Mucosa of rectum (tissue), 2 donors: ENCODE measurements around the gene SPEM1.

Source experiments
- H3K27ac ChIP-seq, 2 donors: one replicate each; pipeline ENCODE4 v1.7.0; 2013; ENCODE audit warnings: inconsistent platforms in 2 of 2, low read depth in 2 of 2, low read length in 2 of 2
- H3K27me3 ChIP-seq, 2 donors: one replicate each; pipeline ENCODE4 v1.7.0; 2013; ENCODE audit warnings: low read length in 2 of 2; ENCODE audit not compliant: control insufficient read depth in 2 of 2, insufficient read depth in 2 of 2
- H3K36me3 ChIP-seq, 2 donors: one replicate each; pipeline ENCODE4 v1.7.0; 2013; ENCODE audit warnings: low read length in 2 of 2; ENCODE audit not compliant: control insufficient read depth in 2 of 2, insufficient read depth in 2 of 2
- H3K4me1 ChIP-seq, 2 donors: one replicate each; pipeline ENCODE4 v1.7.0; 2013; ENCODE audit warnings: low read length in 2 of 2, mild to moderate bottlenecking in 1 of 2; ENCODE audit not compliant: control insufficient read depth in 2 of 2, insufficient read depth in 2 of 2
- H3K4me3 ChIP-seq, 2 donors: one replicate each; pipeline ENCODE4 v1.7.0; 2013; ENCODE audit warnings: low read length in 2 of 2
- H3K9ac ChIP-seq, 2 donors: one replicate each; pipeline ENCODE4 v1.7.0; 2013; ENCODE audit warnings: low read length in 2 of 2, low read depth in 1 of 2, mild to moderate bottlenecking in 1 of 2
- H3K9me3 ChIP-seq, 2 donors: one replicate each; pipeline ENCODE4 v1.7.0; 2013; ENCODE audit warnings: low read length in 2 of 2; ENCODE audit not compliant: control insufficient read depth in 2 of 2
- donor health status: healthy.
- donor health status: Normal muscosa, but diverticular disease.

The SPEM1 gene

GRCh38 chr17:7460850-7461660 lies 40.9 kb downstream of the SPEM1 start:
- Histone ChIP-seq H3K27ac (no peak overlapping the region), H3K4me1 (peaks cover 3 to 5% of the 10 kb centered on the region in 2 donors), H3K36me3 (peaks cover 10 to 11% of the 10 kb centered on the region in 2 donors), H3K4me3 (no peak overlapping the region), H3K9me3 (no peaks in the 10 kb centered on the region), H3K27me3 (no peaks in the 10 kb centered on the region), H3K9ac (no peak overlapping the region)

DNA sequence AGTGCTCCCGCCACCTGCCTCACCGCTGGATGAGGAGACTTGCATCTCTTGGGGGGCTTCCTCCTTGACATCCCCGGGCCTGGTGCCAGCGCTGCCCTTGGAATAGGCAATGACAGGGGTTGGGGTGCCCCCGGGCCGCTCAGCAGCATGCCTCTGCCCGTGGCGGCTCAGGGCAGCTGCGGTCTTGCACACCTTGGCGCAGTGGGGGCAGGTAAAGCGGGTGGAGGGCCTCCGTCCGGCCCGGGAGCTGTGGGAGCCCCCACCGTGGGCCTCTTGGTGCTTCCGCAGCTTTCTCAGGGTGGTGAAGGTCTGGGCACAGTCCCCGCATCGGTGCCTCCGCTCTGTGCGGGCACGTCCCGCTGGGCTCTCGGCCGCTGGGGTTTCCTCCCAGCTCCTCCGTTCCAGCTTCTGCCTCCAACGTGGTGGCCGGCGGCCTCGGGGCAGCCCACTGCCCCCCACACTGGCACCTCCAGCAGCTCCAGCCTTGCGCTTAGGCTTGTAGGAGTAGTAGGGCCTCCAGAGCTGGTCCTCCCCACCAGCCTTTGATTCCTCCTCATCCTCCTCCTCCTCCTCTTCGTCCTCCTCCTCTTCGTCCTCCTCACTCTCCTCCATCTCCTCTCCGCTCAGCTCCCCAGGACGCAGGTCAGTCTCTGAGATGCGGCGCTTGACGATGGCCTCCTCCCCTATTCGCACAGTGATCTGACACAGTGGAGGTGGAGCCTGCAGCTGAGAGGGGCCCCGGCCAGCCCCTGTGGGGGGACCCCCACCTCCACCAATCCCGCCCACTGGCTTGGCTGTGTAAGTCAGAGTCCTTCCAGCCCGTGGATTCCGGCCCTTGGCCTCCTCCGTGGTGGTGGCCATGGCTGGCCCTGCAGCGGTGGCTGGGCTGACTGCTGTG lies 42.6 kb downstream of the SPEM1 start:
- H3K27me3 ChIP-seq: no peaks in the 10 kb centered on the region
- H3K9me3 ChIP-seq: no peaks in the 10 kb centered on the region
- H3K27ac ChIP-seq: no peak overlapping the region
- H3K4me1 ChIP-seq: peaks cover 0 to 3% of the 10 kb centered on the region in 2 donors
- H3K36me3 ChIP-seq: peaks cover 10 to 20% of the 10 kb centered on the region in 2 donors
- no peak overlapping the region for H3K9ac ChIP-seq
- no peak overlapping the region for H3K4me3 ChIP-seq

DNA sequence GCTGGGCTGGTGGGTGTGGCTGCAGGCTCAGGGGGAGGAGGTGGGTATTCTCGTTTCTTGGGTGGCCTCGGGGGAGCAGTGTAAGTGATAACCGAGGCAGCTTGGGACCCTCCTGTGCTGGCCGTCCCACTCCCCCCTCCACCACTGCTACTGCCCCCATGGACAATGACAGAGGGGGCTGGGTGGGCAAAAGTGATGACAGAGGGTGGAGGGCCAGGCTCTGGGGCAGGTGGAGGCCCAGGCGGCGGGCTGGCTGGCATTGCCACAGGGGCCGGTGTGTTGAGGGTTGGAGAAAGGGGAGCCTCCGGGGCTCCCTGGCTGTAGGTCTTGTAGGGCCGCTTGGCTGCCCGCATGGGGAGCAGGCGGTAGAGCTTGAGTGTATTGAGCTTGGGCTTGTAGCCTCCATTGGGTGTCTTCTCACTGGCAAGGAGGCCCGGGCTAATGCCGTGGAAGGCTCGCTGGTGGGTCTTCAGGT lies 43.3 kb downstream of the SPEM1 start:
- Histone ChIP-seq H3K9ac (no peak overlapping the region), H3K9me3 (no peaks in the 10 kb centered on the region), H3K27ac (no peak overlapping the region), H3K27me3 (no peaks in the 10 kb centered on the region), H3K36me3 (peaks cover 10 to 20% of the 10 kb centered on the region in 2 donors), H3K4me3 (no peak overlapping the region), H3K4me1 (peaks cover 0 to 3% of the 10 kb centered on the region in 2 donors)

DNA sequence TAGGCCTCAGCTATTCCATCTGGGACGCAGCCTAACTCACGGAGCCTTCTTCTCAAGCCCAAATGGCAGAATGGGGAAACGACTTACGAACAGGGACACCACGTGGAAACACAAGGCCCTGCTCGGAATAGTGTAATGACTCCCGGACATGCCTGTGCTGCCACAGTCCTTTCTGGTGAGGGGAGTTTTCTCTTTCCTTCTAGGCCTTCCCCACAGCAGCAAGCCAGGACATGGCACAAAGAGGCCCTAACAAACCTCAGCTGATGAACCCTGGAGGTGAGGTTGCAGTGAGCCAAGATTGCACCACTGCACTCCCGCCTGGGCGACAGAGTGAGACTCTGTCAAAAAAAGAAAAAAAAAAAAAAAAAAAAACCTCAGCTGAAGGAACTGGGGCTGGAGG lies 44.0 kb downstream of the SPEM1 start:
- no peaks in the 10 kb centered on the region for H3K27me3 ChIP-seq
- H3K27ac ChIP-seq: no peak overlapping the region
- peaks cover 0 to 3% of the 10 kb centered on the region in 2 donors for H3K4me1 ChIP-seq
- H3K36me3 ChIP-seq: peaks cover 10 to 22% of the 10 kb centered on the region in 2 donors
- H3K9ac ChIP-seq: no peak overlapping the region
- no peaks in the 10 kb centered on the region for H3K9me3 ChIP-seq
- H3K4me3 ChIP-seq: no peak overlapping the region

DNA sequence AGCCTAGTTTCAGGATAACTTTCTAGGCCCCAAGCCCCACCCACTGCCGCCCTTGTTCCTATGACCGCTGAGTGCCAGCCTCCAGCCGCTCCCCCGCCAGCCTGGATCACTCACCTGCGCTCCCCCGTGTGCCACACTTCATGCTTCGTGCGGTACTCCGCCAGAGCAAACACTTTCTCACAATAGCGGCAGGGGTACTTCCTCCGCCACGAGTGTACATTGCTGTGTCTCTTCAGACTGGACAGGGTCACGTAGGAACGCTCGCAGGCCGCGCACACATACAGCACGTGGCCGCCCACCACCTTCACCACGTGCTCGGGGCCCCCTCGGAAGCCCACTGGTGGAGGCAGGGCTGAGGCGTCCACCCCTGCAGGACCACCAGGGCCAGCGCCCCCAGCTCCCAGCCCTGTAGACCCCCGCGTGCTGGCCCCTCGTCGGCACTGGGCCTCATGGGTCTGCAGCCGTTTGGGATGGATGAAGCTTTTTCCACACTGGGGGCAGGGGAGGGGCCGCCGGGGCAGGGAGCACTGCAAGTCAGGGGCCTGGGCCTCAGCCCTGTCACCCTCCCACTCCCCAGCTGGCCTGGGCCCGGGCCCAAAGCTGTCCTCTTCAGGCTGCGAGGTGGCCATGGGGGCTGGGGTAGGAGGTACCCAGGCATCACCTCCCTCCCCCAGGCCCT lies 45.6 kb downstream of the SPEM1 start:
- Histone ChIP-seq H3K9ac (no peak overlapping the region), H3K27ac (no peak overlapping the region), H3K4me3 (no peak overlapping the region), H3K36me3 (peaks cover 10 to 22% of the 10 kb centered on the region in 2 donors), H3K4me1 (peaks cover 0 to 3% of the 10 kb centered on the region in 2 donors), H3K9me3 (no peaks in the 10 kb centered on the region), H3K27me3 (no peaks in the 10 kb centered on the region)

- Histone ChIP-seq H3K27me3 (no peaks in the 10 kb centered on the region), H3K4me1 (peaks cover 0 to 3% of the 10 kb centered on the region in 2 donors), H3K4me3 (no peak overlapping the region), H3K27ac (no peak overlapping the region), H3K9ac (no peak overlapping the region), H3K36me3 (peaks cover 10 to 22% of the 10 kb centered on the region in 2 donors), H3K9me3 (no peaks in the 10 kb centered on the region)
Observed at GRCh38 chr17:7466318-7466638, 46.2 kb downstream of the SPEM1 start.

GRCh38 chr17:7466639-7467341 lies 46.7 kb downstream of the SPEM1 start:
- no peaks in the 10 kb centered on the region for H3K27me3 ChIP-seq
- H3K4me1 ChIP-seq: peaks cover 0 to 3% of the 10 kb centered on the region in 2 donors
- H3K9me3 ChIP-seq: no peaks in the 10 kb centered on the region
- peaks cover 10 to 22% of the 10 kb centered on the region in 2 donors for H3K36me3 ChIP-seq
- peak overlapping the region; percentile 5 to 28 for H3K27ac ChIP-seq
- no peak overlapping the region for H3K4me3 ChIP-seq
- no peak overlapping the region for H3K9ac ChIP-seq

- no peak overlapping the region for H3K9ac ChIP-seq
- H3K9me3 ChIP-seq: no peaks in the 10 kb centered on the region
- no peaks in the 10 kb centered on the region for H3K27me3 ChIP-seq
- no peak overlapping the region for H3K27ac ChIP-seq
- H3K4me1 ChIP-seq: peaks cover 0 to 3% of the 10 kb centered on the region in 2 donors
- H3K4me3 ChIP-seq: no peak overlapping the region
- H3K36me3 ChIP-seq: peaks cover 10 to 21% of the 10 kb centered on the region in 2 donors
Observed at GRCh38 chr17:7467498-7467897, 47.4 kb downstream of the SPEM1 start.

DNA sequence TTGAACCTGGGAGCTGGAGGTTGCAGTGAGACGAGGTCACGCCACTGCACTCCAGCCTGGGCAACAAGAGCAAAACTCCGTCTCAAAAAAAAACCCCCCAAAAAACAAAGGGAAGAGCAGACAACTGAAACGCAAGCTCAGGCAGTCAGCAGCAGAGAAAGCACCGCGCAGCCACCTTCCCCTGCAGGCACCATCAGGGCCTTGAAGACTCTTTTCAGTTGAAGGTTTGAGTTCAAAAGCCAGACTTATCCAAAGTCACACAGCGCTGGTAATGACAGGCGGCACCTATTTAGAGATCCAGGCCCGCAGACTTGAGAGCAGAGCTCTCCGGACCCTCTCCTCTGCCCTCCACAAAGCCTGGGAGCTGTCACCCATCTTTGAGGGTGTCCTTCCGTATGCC lies 48.2 kb downstream of the SPEM1 start:
- H3K27me3 ChIP-seq: no peaks in the 10 kb centered on the region
- H3K9ac ChIP-seq: no peak overlapping the region
- no peak overlapping the region for H3K4me3 ChIP-seq
- H3K27ac ChIP-seq: no peak overlapping the region
- no peaks in the 10 kb centered on the region for H3K9me3 ChIP-seq
- H3K36me3 ChIP-seq: peaks cover 6 to 16% of the 10 kb centered on the region in 2 donors
- H3K4me1 ChIP-seq: peaks cover 0 to 3% of the 10 kb centered on the region in 2 donors
